Measurements from ENCODE around the gene STK33.

DNA sequence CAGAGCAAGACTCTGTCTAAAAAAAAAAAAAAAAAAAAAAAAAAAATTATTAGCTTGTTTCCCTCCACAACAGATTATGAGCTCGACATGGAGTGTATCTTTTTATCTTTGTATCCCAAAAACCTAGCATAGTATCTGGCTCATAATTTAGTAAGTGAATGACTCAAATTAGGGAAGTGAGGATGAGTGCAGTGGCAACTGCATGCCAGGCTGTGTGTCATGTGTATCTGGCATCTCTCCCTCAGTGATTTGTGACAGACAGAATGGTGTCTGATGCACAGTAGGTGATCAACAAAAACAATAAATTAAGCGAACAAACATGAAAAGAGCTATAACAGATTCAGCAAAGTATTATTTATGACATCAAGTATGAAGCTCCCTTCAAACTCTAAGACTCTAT is 7.2 kb downstream of the STK33 start:
- TF ChIP-seq EZH2 (IDR thresholded peaks at IDR 0.05; ENCODE audit: low read length, missing control alignments): no peak
- TF ChIP-seq, protein P1, sequence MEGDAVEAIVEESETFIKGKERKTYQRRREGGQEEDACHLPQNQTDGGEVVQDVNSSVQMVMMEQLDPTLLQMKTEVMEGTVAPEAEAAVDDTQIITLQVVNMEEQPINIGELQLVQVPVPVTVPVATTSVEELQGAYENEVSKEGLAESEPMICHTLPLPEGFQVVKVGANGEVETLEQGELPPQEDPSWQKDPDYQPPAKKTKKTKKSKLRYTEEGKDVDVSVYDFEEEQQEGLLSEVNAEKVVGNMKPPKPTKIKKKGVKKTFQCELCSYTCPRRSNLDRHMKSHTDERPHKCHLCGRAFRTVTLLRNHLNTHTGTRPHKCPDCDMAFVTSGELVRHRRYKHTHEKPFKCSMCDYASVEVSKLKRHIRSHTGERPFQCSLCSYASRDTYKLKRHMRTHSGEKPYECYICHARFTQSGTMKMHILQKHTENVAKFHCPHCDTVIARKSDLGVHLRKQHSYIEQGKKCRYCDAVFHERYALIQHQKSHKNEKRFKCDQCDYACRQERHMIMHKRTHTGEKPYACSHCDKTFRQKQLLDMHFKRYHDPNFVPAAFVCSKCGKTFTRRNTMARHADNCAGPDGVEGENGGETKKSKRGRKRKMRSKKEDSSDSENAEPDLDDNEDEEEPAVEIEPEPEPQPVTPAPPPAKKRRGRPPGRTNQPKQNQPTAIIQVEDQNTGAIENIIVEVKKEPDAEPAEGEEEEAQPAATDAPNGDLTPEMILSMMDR (conservative IDR thresholded peaks at IDR 0.05 in 1 of 2, IDR thresholded peaks at IDR 0.05 in 1 of 2; ENCODE audit: low read depth in 1 of 2, low read length in 2 of 2): no peak
